ENCODE data around the gene PHC3. TPM values are rescaled to one million over a fixed set of nuclear protein-coding genes. Genes with fewer than 3 reads are reported as not detected.
A peak's percentile ranks its signal among the peaks of the same experiment; 100 is the strongest.

Gene PHC3
- total and polyA plus RNA-seq, 2 of the 13 experiments (the other 11 are each of a cell fraction or from before 2014, with no cell fraction given) = 24.1 to 49.0 TPM

GRCh38 chr3:170204023-170204472 lies 22.5 kb upstream of the PHC3 start:
- H2AFZ ChIP-seq (ENCODE audit: low read length) = no peak overlapping the region
- ATAC-seq (peak; percentile 62), FAIRE-seq (no peak), DNase-seq (ENCODE audit: low spot score) (peak; percentile 60)
- H3K79me2 ChIP-seq (ENCODE audit: insufficient read depth, low read length) = no peaks in the 10 kb centered on the region
- intact Hi-C loops (cut with micrococcal nuclease; ENCODE audit: unreplicated experiment) = loop anchor here (2.0 kb wide), 1 partner anchor 15 kb away; no protein-coding TSS in a partner anchor
- no peaks in the 10 kb centered on the region for H3K36me3 ChIP-seq (replicated peaks in 1 of 2; ENCODE audit: control insufficient read depth in 1 of 2, insufficient read depth in 2 of 2, low read length in 2 of 2)
- peak overlapping the region in 2 of 3 experiments; percentile 17 to 21; a peak in 2 of 6 replicates for H3K4me3 ChIP-seq (replicated peaks in 1 of 3; ENCODE audit: insufficient read depth in 1 of 3, low read depth in 2 of 3, low read length in 3 of 3)
- BruUV-seq (replicated peaks) = no TSS peak
- peaks cover 66% of the 10 kb centered on the region for H3K4me1 ChIP-seq (ENCODE audit: insufficient read depth, low read length)
- peak overlapping the region; percentile 16 for H3K27ac ChIP-seq (ENCODE audit: extremely low read length, insufficient read depth, low read length)
- no peak overlapping the region for H3K9ac ChIP-seq (ENCODE audit: insufficient read depth, low read depth, low read length)
- H3K27me3 ChIP-seq (ENCODE audit: control insufficient read depth in 1 of 2, insufficient read depth in 2 of 2, low read length in 2 of 2) = no peaks in the 10 kb centered on the region
- H3K4me2 ChIP-seq (ENCODE audit: low read depth, low read length) = peak overlapping the region; percentile 52
- ChIA-PET POLR2A (interaction anchor here (1.4 kb wide), 1 partner anchor 18 kb away, joined by 7 read pairs; the partner anchor contains the start of gene PRKCI), CTCF (ENCODE audit: low intra/inter-chr PET ratio, low total read pairs) (no interaction called here)
- no peaks in the 10 kb centered on the region for H3K9me3 ChIP-seq (ENCODE audit: low read length)
- WGBS (ENCODE audit: low lambda C conversion rate) = 10% methylated on average over 3 of the region's 3 CpGs
- no peaks in the 10 kb centered on the region for H4K20me1 ChIP-seq (ENCODE audit: insufficient read depth, low read length)
- in situ Hi-C loops (cut with HindIII; ENCODE audit: extremely low pct_ligation_motif_present, low pct_unique_long_range_greater_than_20kb) = no loop called here
- TF ChIP-seq LCORL (IDR thresholded peaks at IDR 0.05) (no peak), LCORL (CRISPR knock-in tag; IDR thresholded peaks at IDR 0.05) (peak; percentile 44; the same call in 1 of the 2 replicates), MTA3 (CRISPR knock-in tag; IDR thresholded peaks at IDR 0.05) (no peak), PHB2 (IDR thresholded peaks at IDR 0.05; ENCODE audit: partially characterized antibody) (no peak), PAXIP1 (CRISPR knock-in tag; conservative IDR thresholded peaks at IDR 0.05) (peak; percentile 76), POGZ (CRISPR knock-in tag; IDR thresholded peaks at IDR 0.05) (peak; percentile 34; the same call in 1 of the 2 replicates), ELF1 (CRISPR knock-in tag; IDR thresholded peaks at IDR 0.05) (peak; percentile 31; the same call in 1 of the 2 replicates), SALL1 (CRISPR knock-in tag; IDR thresholded peaks at IDR 0.05) (peak; percentile 39; the same call in 1 of the 2 replicates), HNRNPL (IDR thresholded peaks at IDR 0.05; ENCODE audit: low read depth, low read length) (no peak), FOSL2 (CRISPR knock-in tag; IDR thresholded peaks at IDR 0.05) (peak; percentile 21; the same call in 1 of the 2 replicates), EP300 (IDR thresholded peaks at IDR 0.05; ENCODE audit: low read depth in 2 of 2, low read length in 2 of 2) (peak in 1 of 2 experiments; percentile 17; a peak in 1 of 4 replicates), EP300 (CRISPR knock-in tag; IDR thresholded peaks at IDR 0.05; ENCODE audit: borderline replicate concordance) (no peak), HOMEZ (CRISPR knock-in tag; IDR thresholded peaks at IDR 0.05; ENCODE audit: low read depth) (no peak), BATF2 (CRISPR knock-in tag; IDR thresholded peaks at IDR 0.05) (no peak), MAX (IDR thresholded peaks at IDR 0.05) (no peak), FOXA1 (IDR thresholded peaks at IDR 0.05) (no peak), FOXA1 (CRISPR knock-in tag; IDR thresholded peaks at IDR 0.05) (no peak), ZNF768 (CRISPR knock-in tag; IDR thresholded peaks at IDR 0.05) (no peak), GABPB1 (CRISPR knock-in tag; IDR thresholded peaks at IDR 0.05) (no peak), MAFK (conservative IDR thresholded peaks at IDR 0.05 in 1 of 2, IDR thresholded peaks at IDR 0.05 in 1 of 2; ENCODE audit: low read length in 2 of 2) (peak; percentile 48 to 68)
- TF ChIP-seq, protein P1, sequence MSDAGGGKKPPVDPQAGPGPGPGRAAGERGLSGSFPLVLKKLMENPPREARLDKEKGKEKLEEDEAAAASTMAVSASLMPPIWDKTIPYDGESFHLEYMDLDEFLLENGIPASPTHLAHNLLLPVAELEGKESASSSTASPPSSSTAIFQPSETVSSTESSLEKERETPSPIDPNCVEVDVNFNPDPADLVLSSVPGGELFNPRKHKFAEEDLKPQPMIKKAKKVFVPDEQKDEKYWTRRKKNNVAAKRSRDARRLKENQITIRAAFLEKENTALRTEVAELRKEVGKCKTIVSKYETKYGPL (CRISPR knock-in tag; IDR thresholded peaks at IDR 0.05) = no peak
